Measurements from ENCODE around the gene LMBR1.

GRCh38 chr7:156739596-156739995 is 153.4 kb downstream of the LMBR1 start:
- TF ChIP-seq, protein P1, sequence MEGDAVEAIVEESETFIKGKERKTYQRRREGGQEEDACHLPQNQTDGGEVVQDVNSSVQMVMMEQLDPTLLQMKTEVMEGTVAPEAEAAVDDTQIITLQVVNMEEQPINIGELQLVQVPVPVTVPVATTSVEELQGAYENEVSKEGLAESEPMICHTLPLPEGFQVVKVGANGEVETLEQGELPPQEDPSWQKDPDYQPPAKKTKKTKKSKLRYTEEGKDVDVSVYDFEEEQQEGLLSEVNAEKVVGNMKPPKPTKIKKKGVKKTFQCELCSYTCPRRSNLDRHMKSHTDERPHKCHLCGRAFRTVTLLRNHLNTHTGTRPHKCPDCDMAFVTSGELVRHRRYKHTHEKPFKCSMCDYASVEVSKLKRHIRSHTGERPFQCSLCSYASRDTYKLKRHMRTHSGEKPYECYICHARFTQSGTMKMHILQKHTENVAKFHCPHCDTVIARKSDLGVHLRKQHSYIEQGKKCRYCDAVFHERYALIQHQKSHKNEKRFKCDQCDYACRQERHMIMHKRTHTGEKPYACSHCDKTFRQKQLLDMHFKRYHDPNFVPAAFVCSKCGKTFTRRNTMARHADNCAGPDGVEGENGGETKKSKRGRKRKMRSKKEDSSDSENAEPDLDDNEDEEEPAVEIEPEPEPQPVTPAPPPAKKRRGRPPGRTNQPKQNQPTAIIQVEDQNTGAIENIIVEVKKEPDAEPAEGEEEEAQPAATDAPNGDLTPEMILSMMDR (IDR thresholded peaks at IDR 0.05; ENCODE audit: insufficient read depth, low read length, poor library complexity, severe bottlenecking) = no peak
- no peak for TF ChIP-seq EZH2phosphoT487 (conservative IDR thresholded peaks at IDR 0.05; ENCODE audit: low read length)
